CD4-positive, alpha-beta T cell (primary cell): ENCODE measurements around the gene PLEKHF1. TPM values are rescaled to one million over a fixed set of nuclear protein-coding genes. Genes with fewer than 3 reads are reported as not detected.
A peak's percentile ranks its signal among the peaks of the same experiment; 100 is the strongest.

ENCODE experiments used
- ATAC-seq: fragments of 200-7000 bp; cut with Tn5 transposase; one replicate; pipeline ENCODE4 v1.10.0; 2022; ENCODE audit warnings: mild to moderate bottlenecking; ENCODE audit not compliant: poor library complexity
- CTCF ChIA-PET: fragments of 350-600 bp; sonication (Branson Sonifier 250); formaldehyde crosslinking; loops from one replicate; lab custom pipeline; 2021; ENCODE audit warnings: antibody characterized with exemption, inconsistent platforms; lab: Charles Lee
- POLR2A ChIA-PET: fragments of 350-600 bp; sonication (Branson Sonifier 250); formaldehyde crosslinking; loops from one replicate; lab custom pipeline; 2021; ENCODE audit warnings: antibody characterized with exemption, inconsistent platforms; lab: Charles Lee
- DNase-seq, 14 experiments: peaks; one replicate each; pipeline ENCODE4 v3.0.0-alpha.2; 2013 to 2020; ENCODE audit warnings: mixed read lengths in 2 of 14
- H3K27ac ChIP-seq, 2 donors: one replicate each; pipeline versions ENCODE4 v1.5.1 to v1.7.0; 2013; ENCODE audit warnings: low read length in 2 of 2, low read depth in 1 of 2, mild to moderate bottlenecking in 1 of 2
- H3K27me3 ChIP-seq, 2 experiments: 1 replicate in 1 of 2; 2 replicates in 1 of 2; pipeline versions ENCODE4 v1.6.1 to v1.7.0; 2013; ENCODE audit warnings: low read length in 2 of 2, control low read depth in 1 of 2, mild to moderate bottlenecking in 1 of 2, moderate library complexity in 1 of 2; ENCODE audit not compliant: insufficient read depth in 2 of 2, control insufficient read depth in 1 of 2
- H3K36me3 ChIP-seq: one replicate; pipeline ENCODE4 v1.6.1; 2013; ENCODE audit warnings: low read length, control low read depth; ENCODE audit not compliant: insufficient read depth
- H3K4me1 ChIP-seq: one replicate; pipeline ENCODE4 v1.6.1; 2013; ENCODE audit warnings: low read length, control low read depth; ENCODE audit not compliant: insufficient read depth
- H3K4me3 ChIP-seq: one replicate; pipeline ENCODE4 v1.5.1; 2013; ENCODE audit warnings: mild to moderate bottlenecking, low read length, moderate library complexity
- H3K9me3 ChIP-seq, 2 experiments: 1 replicate in 1 of 2; 2 replicates in 1 of 2; pipeline versions ENCODE4 v1.6.1 to v1.7.0; 2013; ENCODE audit warnings: low read length in 2 of 2, mild to moderate bottlenecking in 2 of 2, control low read depth in 1 of 2, moderate library complexity in 1 of 2; ENCODE audit not compliant: control insufficient read depth in 1 of 2, insufficient read depth in 1 of 2
- H3K27ac Mint-ChIP-seq: one replicate; pipeline ENCODE4 v1.8.0; 2020; ENCODE audit warnings: mixed read lengths
- H3K27me3 Mint-ChIP-seq: one replicate; pipeline ENCODE4 v1.8.0; 2021; ENCODE audit warnings: mixed read lengths
- H3K36me3 Mint-ChIP-seq: one replicate; pipeline ENCODE4 v1.8.0; 2021; ENCODE audit warnings: low read depth, mixed read lengths
- H3K4me1 Mint-ChIP-seq: one replicate; pipeline ENCODE4 v1.8.0; 2021; ENCODE audit warnings: low read depth, mixed read lengths
- H3K4me3 Mint-ChIP-seq: one replicate; pipeline ENCODE4 v1.8.0; 2020; ENCODE audit warnings: mild to moderate bottlenecking, mixed read lengths
- H3K9me3 Mint-ChIP-seq: one replicate; pipeline ENCODE4 v1.8.0; 2020; ENCODE audit warnings: mixed read lengths
- CTCF ChIP-seq: fragments of 200-600 bp; IDR thresholded peaks from one replicate; pipeline ENCODE4 v1.8.0; 2022; ENCODE audit warnings: antibody characterized with exemption, mild to moderate bottlenecking
- intact Hi-C, 2 experiments: fragments of 100-400 bp; cut with DNase I in 1 of 2; cut with micrococcal nuclease in 1 of 2; formaldehyde crosslinking; loops; one replicate each; pipeline versions ENCODE4 v1.15.1 to v1.9.0; 2023 to 2025; cut with DNase I, micrococcal nuclease
- total RNA-seq, 174 experiments: library from RNA in 2 of 174; stranded (reverse) in 2 of 174; gene quantifications; one replicate each; pipeline ENCODE4 v1.2.3 and lab custom pipeline; 2021 to 2026

Gene PLEKHF1
- total RNA-seq, 2 experiments from 2014 or later: 37.5 to 41.0 TPM

- intact Hi-C loops: no loop called here
- no peak overlapping the region for H3K4me3 ChIP-seq
- Mint-ChIP-seq H3K36me3 (no peaks in the 10 kb centered on the region), H3K9me3 (no peaks in the 10 kb centered on the region), H3K27me3 (no peaks in the 10 kb centered on the region), H3K4me1 (peaks cover 5% of the 10 kb centered on the region), H3K4me3 (no peak overlapping the region), H3K27ac (no peak overlapping the region)
- H3K36me3 ChIP-seq: no peaks in the 10 kb centered on the region
- DNase-seq (no peak), ATAC-seq (no peak)
- ChIA-PET POLR2A (no interaction called here), CTCF (no interaction called here)
- H3K9me3 ChIP-seq: no peaks in the 10 kb centered on the region
- H3K4me1 ChIP-seq: peaks cover 10% of the 10 kb centered on the region
- no peak for TF ChIP-seq CTCF
- no peak overlapping the region for H3K27ac ChIP-seq
- H3K27me3 ChIP-seq: no peaks in the 10 kb centered on the region
These were observed 14.4 kb upstream of the PLEKHF1 start for GRCh38 chr19:29650772-29651387.

- Histone ChIP-seq H3K27me3 (no peaks in the 10 kb centered on the region), H3K9me3 (no peaks in the 10 kb centered on the region), H3K27ac (no peak overlapping the region), H3K4me3 (no peak overlapping the region), H3K36me3 (no peaks in the 10 kb centered on the region), H3K4me1 (peaks cover 4% of the 10 kb centered on the region)
- no peaks in the 10 kb centered on the region for H3K27me3 Mint-ChIP-seq
- no peak for TF ChIP-seq CTCF
- no peaks in the 10 kb centered on the region for H3K9me3 Mint-ChIP-seq
- no peak overlapping the region for H3K4me3 Mint-ChIP-seq
- no peak for ATAC-seq
- no peaks in the 10 kb centered on the region for H3K36me3 Mint-ChIP-seq
- ChIA-PET POLR2A (no interaction called here), CTCF (interaction anchor here (0.8 kb wide), 1 partner anchor 65 kb away, joined by 3 read pairs; no protein-coding TSS in a partner anchor)
- intact Hi-C loops: no loop called here
- peak in 2 of 14 experiments; percentile 2 to 32 for DNase-seq
- no peak overlapping the region for H3K27ac Mint-ChIP-seq
- H3K4me1 Mint-ChIP-seq: no peaks in the 10 kb centered on the region
These were observed 13.5 kb upstream of the PLEKHF1 start for GRCh38 chr19:29651622-29652394.

- peaks cover 4% of the 10 kb centered on the region for H3K4me1 ChIP-seq
- H3K27me3 Mint-ChIP-seq: no peaks in the 10 kb centered on the region
- no peaks in the 10 kb centered on the region for H3K4me1 Mint-ChIP-seq
- TF ChIP-seq CTCF: no peak
- no peaks in the 10 kb centered on the region for H3K27me3 ChIP-seq
- intact Hi-C loops: no loop called here
- H3K27ac Mint-ChIP-seq: no peak overlapping the region
- H3K36me3 Mint-ChIP-seq: no peaks in the 10 kb centered on the region
- ATAC-seq: no peak
- no peak overlapping the region for H3K4me3 Mint-ChIP-seq
- no peak overlapping the region for H3K4me3 ChIP-seq
- no peaks in the 10 kb centered on the region for H3K36me3 ChIP-seq
- POLR2A ChIA-PET: interaction anchor here (1.1 kb wide), 1 partner anchor 12 kb away, joined by 3 read pairs; the partner anchor contains the start of gene PLEKHF1
- no peaks in the 10 kb centered on the region for H3K9me3 Mint-ChIP-seq
- no peak for DNase-seq
- no peak overlapping the region for H3K27ac ChIP-seq
- CTCF ChIA-PET: no interaction called here
- no peaks in the 10 kb centered on the region for H3K9me3 ChIP-seq
These were observed 11.9 kb upstream of the PLEKHF1 start for GRCh38 chr19:29653398-29653797.
